DND-41 (cell line): ENCODE results near the gene TMPRSS4.

Experiments
- CTCF ChIP-seq: IDR thresholded peaks from 2 replicates; pipeline ENCODE4 v1.5.1; 2012; ENCODE audit warnings: borderline replicate concordance, low read length, moderate library complexity, mild to moderate bottlenecking; ENCODE audit not compliant: poor library complexity, severe bottlenecking; ENCODE audit errors: extremely low read depth
- EZH2 ChIP-seq: IDR thresholded peaks from 3 replicates; pipeline ENCODE4 v1.6.1; 2012; ENCODE audit warnings: borderline replicate concordance, low read depth, mild to moderate bottlenecking, moderate library complexity, low read length, inconsistent platforms; ENCODE audit not compliant: severe bottlenecking

- TF ChIP-seq CTCF, result no peak
- no peak for TF ChIP-seq EZH2
Observed at GRCh38 chr11:118162846-118163245, 86.0 kb downstream of the TMPRSS4 start.
